T-helper 22 cell (primary cell): ENCODE data around the gene TBC1D7.

Source experiments
- DNase-seq: peaks from one replicate; pipeline ENCODE4 v3.0.0-alpha.2; 2020; ENCODE audit warnings: low read depth

Gene TBC1D7

GRCh38 chr6:13290335-13290734, 38.0 kb downstream of the TBC1D7 start:
- DNase-seq, result no peak

DNA sequence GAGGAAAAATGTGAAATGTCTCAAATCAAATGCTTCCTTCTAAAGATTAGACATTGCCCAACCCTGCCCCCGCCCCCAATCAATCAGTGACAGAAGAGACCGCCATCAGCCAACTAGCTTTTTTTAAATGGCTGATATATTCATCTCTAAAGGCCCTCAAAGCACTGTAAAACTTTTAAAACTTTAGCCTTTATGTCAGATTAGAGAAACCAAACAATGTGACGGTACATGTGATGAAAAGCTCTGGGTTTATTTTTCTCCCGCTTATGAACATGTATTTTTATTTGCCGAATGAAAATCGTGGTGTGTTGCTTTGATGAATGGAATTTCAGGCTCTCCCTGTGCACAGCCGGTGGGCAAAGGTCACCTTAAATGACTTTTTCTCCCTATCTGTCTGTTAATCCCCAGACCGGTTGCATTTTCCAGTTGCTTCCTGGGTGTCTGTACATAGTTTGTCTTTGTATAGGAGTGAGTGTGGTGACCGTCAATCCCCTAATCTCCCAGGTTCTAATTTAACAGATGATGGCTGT, 38.5 kb downstream of the TBC1D7 start:
- DNase-seq, result no peak

GRCh38 chr6:13288969-13289391, 39.4 kb downstream of the TBC1D7 start:
- DNase-seq, result no peak

DNA sequence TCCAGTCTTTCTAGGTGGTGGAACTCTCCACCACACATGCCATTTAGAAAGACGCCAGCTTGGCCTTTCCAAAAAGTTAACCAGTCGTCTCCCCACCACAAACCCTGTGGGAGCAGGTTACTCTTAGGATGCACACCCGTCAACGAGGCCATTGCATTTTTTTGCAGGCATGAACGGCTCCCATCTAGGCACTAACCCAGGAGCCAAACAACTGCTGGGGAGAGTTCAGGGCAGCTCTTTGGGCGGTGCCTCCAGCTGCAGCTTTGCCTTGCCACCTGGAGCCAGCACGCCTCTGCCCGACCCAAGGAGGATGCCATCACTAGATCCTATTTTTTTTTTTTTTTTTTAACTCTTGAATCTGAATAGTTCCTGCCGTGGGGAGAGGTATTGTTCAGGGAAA, 39.9 kb downstream of the TBC1D7 start:
- no peak for DNase-seq

DNA sequence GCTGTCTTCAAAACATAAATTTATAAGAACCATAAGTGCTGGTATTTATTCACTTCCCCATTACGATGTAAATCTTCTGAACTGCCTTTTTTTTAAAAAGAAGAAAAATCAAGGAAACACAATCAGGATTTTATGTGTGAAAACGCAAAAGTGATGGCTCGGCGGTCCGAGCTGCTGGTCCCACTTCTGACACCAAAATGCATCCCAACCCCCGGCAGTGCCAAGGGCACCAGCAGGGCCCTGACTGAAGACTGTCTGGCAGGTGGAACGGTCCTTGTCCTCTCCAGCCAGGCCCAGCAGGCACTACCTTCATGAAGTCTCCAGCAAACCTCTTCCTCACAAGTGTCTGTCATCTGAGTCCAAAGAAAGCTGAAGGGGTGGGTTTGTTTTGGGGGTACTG, 41.2 kb downstream of the TBC1D7 start:
- DNase-seq, result no peak

DNA sequence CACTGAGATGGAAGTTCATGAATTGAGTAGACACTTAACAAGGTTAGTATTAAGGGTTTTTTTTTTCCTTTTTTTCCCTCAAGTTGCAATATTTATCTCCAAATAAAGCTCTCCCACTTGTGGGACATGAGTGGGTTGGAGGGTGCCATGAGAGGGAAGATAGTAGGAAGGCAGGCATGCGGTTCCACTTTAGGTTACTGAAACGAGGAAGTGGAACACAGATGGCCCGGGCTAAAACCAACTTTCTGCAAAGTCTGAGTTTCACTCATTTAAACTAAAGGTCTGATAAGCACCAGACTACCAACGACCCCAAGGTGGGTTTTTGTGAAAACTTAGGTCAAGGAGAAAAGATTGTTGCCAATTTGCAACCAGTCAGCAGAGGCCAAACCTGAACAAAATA, 42.2 kb downstream of the TBC1D7 start:
- no peak for DNase-seq

DNA sequence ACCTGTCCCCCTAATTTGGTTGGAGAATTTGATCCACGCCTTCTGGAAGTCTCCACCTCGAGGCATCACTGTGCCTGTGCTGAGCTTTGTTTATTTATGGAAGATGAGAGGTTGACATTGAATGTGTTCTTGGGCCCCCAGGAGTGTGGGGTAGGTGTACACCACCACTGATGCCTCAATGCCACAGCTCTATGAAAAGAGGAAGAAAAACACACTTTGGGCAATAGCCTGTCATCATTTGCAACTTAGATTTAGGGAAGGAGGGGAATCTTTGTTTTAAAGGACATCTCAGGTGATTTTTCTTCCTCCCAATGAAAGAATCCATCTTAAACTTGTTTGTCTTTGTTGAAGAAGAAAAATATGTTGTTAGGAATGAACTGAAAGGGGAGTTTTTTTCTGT, 42.6 kb downstream of the TBC1D7 start:
- DNase-seq, result no peak

- no peak for DNase-seq
Measured at GRCh38 chr6:13284646-13285045, 43.7 kb downstream of the TBC1D7 start.

GRCh38 chr6:13283331-13283730, 45.0 kb downstream of the TBC1D7 start:
- DNase-seq, result no peak

DNA sequence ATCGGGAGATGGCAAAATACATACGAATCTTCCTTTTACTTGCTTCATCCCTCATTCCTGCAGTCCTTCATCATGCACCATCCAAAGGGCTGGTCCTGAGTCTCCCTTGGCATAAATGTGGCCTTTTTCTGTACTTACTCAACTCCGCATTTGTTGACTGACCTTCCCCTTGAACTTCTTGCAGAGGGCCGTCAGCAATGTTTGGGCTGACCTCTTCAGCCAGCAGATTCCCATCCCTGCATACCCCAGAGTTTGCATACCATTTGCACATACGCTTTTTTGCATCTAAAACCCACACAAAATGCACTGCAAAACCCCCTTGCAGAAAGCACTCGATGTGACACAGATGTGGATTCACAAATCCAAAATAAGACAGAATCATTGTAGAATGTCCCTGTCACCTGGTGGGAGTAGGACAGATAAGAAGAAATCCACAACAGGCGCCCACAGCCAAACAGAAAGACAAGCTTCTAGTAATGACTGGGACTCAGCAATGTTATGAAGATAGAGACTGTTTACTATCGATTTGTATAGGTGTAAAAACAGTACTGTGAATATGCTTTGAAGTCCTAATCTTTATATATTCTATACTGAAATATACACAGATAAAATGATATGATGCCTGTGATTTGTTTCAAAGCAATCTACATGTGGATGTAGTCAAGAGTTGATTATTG, 45.8 kb downstream of the TBC1D7 start:
- no peak for DNase-seq

DNA sequence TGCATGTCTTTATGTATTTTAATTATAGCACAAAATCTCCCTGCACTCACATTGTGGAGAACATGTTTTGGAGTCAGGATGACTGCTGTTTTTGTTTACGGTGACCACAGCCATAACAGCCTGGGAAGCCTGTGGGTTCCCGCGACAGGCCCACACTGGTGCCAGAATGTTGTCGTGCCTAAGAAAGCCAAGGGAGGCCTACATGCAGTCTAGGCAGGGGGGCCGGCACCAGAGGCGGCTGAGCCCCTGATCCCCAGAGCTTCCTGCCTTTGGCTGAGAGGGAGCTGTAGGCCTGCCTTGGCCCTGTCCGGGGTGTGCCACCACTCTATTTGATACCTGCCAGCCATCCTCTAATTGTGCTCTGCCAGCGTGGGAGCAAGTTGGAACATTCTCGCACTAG, 46.7 kb downstream of the TBC1D7 start:
- no peak for DNase-seq

DNA sequence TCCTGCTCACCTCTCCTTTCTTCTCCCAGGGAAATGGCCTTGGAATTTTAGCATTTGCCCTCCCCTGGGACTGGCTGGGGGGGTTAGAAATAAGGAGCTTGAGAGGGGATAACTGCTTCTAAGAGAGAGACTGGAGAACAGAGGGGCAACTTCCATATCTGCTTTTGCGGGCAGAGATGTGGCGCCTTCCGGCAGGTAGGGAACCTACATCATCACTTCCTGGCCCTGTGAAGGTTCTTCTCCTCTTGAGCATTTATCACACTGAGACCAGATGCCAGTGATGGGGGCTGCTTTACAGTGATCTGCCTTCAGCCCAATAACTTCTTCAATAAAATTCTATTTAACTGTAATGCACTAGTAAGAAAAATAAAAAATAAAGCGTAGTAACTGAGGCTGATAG, 48.1 kb downstream of the TBC1D7 start:
- DNase-seq, result no peak

DNA sequence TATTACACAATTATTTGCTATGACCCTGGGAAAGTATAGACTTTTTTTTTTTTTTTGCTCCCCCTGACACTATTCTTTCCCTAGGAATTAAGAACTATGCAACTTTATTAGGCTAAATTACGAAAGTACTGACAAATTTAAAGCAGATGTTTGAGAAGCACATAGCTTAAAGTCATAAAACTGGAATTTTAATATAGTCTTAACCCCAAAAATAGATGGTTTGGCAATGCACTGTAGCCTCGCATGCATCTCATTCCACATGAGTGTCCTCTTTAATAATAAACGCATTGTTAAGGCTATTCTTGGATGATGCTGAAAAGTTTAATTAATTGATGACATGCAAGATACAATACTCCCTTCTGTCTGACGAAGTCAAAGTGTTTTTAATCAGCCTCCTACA, 49.3 kb downstream of the TBC1D7 start:
- no peak for DNase-seq

DNA sequence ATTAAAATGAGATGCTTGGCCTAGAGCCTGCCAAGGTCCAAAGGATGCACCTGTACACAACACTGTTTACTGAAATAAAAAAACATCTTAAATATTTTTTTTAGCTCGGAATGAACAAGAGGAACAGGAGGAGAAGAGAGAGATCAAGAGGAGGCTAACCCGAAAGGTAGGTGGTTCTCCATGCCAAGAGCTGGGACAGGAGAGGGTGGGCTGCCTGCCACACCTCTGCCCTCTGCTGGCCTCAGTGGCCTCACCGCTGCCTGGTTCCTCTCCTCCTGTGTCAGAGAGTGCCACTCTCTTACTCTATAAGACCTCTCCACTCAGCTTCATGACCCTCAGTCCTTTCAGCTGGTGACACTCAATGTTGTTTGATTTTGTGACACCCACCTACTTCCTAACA, 50.2 kb downstream of the TBC1D7 start:
- no peak for DNase-seq

DNA sequence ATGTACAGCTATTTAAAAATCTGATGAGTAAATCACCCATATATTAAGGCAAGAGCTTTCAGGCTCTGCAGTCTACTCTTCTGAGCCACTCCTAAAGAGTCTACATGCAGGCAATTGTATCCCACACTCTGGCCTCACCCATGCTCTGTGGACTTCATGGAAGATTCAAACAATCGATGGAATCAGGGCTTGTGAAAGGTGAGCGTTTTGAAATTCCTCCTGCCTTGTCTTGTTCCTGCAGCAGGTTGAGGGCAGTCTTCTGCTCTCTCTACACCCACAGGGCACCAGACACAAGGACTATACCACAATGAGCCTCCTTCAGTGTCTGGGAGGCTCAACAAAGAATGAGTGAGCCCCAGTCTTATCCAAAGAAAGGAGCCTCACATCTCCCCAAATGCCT, 51.1 kb downstream of the TBC1D7 start:
- DNase-seq, result no peak

DNA sequence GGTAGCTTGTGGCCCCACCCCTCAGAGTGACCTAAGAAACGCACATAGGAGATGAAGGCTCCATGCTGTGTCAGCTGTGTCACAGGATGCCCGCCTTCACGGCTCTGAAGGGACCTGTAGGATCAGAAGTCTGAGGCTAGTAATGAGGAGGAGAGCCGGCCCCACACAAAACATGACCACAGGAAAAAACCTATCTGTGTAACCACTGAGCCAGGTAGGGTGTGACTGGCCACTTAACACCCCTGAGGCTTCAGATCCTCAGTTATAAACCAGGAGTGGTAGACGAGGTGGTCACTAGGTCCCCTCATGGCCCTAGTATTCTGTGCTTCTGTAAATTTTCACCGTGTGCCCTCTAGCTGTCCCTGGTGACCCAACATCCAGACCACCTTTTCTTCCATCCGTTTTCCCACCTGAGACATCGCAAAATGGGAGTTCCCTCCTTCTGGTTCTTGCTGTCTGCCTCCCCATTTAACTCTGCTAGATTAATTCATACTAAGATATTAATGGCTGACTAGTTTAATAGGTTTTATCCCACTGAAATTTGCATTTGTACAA, 52.8 kb downstream of the TBC1D7 start:
- DNase-seq, result no peak

- DNase-seq, result no peak
Measured at GRCh38 chr6:13274707-13275434, 53.5 kb downstream of the TBC1D7 start.

GRCh38 chr6:13273931-13274706, 54.2 kb downstream of the TBC1D7 start:
- DNase-seq, result peak; percentile 32

GRCh38 chr6:13273202-13273930, 55.0 kb downstream of the TBC1D7 start:
- DNase-seq, result no peak

GRCh38 chr6:13272131-13273046, 55.9 kb downstream of the TBC1D7 start:
- no peak for DNase-seq
